ENCODE results near the gene PRPF40B. TPM values are rescaled to one million over a fixed set of nuclear protein-coding genes. Genes with fewer than 3 reads are reported as not detected.

PRPF40B gene
- total and polyA plus RNA-seq, 2 donors (not counting 1 experiment from before 2014, with no cell fraction given), result 11.7 to 23.7 TPM

DNA sequence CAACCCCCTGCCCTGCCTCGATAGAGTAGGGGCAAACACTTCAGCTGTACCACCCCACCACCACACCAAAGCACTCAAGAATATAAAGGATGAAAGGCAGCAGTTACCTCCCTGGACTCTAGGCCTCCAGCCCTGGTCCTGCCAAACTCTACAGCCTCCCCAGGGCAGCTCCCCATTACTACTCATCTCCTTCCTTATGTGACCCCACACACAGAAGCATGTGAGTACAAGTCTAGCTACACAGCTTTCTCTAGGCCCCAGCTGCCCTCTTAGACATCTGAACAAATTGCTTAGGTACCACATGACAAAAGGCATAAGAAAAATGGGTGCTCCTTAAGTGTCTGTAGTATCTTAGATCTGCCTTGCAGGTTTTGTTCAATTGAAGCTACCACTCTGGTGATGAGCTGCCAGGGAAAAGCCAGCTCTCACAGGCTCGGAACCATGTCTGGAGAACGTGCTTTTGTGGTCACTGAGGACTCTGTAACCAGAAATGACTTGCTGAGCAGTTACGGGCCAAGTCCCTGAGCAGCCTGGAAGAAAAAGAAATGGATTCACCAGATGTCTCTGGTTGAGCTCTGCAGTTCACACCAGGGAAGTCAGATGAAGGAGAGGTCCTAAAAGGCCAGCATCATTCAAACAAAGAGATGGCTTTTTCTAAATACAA, 51.1 kb downstream of the PRPF40B start:
- no peak for DNase-seq
- no peak overlapping the region for H3K4me3 ChIP-seq (ENCODE audit: control extremely low read depth in 1 of 5, extremely low read depth in 1 of 5, insufficient read depth in 1 of 5, low read depth in 2 of 5, low read length in 4 of 5)
- H3K27me3 ChIP-seq (replicated peaks in 1 of 4; ENCODE audit: control extremely low read depth in 1 of 4, control insufficient read depth in 3 of 4, insufficient read depth in 4 of 4, low read length in 3 of 4), result no peaks in the 10 kb centered on the region
- H3K27ac ChIP-seq (ENCODE audit: low read length in 2 of 2), result peak overlapping the region; percentile 92 to 95
- TF ChIP-seq, protein P1, sequence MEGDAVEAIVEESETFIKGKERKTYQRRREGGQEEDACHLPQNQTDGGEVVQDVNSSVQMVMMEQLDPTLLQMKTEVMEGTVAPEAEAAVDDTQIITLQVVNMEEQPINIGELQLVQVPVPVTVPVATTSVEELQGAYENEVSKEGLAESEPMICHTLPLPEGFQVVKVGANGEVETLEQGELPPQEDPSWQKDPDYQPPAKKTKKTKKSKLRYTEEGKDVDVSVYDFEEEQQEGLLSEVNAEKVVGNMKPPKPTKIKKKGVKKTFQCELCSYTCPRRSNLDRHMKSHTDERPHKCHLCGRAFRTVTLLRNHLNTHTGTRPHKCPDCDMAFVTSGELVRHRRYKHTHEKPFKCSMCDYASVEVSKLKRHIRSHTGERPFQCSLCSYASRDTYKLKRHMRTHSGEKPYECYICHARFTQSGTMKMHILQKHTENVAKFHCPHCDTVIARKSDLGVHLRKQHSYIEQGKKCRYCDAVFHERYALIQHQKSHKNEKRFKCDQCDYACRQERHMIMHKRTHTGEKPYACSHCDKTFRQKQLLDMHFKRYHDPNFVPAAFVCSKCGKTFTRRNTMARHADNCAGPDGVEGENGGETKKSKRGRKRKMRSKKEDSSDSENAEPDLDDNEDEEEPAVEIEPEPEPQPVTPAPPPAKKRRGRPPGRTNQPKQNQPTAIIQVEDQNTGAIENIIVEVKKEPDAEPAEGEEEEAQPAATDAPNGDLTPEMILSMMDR (IDR thresholded peaks at IDR 0.05), result no peak
- TF ChIP-seq EZH2 (IDR thresholded peaks at IDR 0.05; ENCODE audit: borderline replicate concordance, insufficient read depth, low read depth, low read length, poor library complexity, severe bottlenecking), result no peak
- no peaks in the 10 kb centered on the region for H4K20me1 ChIP-seq (ENCODE audit: control insufficient read depth, insufficient read depth, low read length, poor library complexity, severe bottlenecking)
- no peaks in the 10 kb centered on the region for H3K9me3 Mint-ChIP-seq (ENCODE audit: insufficient read depth)
- no peak overlapping the region for H2AFZ ChIP-seq (ENCODE audit: insufficient read depth, low read depth, low read length, poor library complexity, severe bottlenecking)
- no peaks in the 10 kb centered on the region for H3K36me3 ChIP-seq (replicated peaks in 1 of 2; ENCODE audit: control extremely low read depth in 1 of 2, control insufficient read depth in 1 of 2, extremely low read depth in 1 of 2, insufficient read depth in 2 of 2, low read length in 1 of 2)
- peak overlapping the region; percentile 62 for H3K4me2 ChIP-seq (replicated peaks; ENCODE audit: low read depth, low read length, poor library complexity, severe bottlenecking)
- H3K9me3 ChIP-seq (ENCODE audit: control extremely low read depth in 1 of 3, control insufficient read depth in 2 of 3, insufficient read depth in 1 of 3, low read length in 2 of 3), result no peaks in the 10 kb centered on the region
- intact Hi-C loops (cut with micrococcal nuclease), result no loop called here
- peak overlapping the region; percentile 87 for H3K27ac Mint-ChIP-seq
- H3K4me1 ChIP-seq (ENCODE audit: control insufficient read depth in 2 of 2, insufficient read depth in 2 of 2, low read length in 2 of 2), result peaks cover 56 to 59% of the 10 kb centered on the region in 2 donors
- no peak overlapping the region for H3K9ac ChIP-seq (ENCODE audit: low read length)
- H3K4me1 Mint-ChIP-seq, result peaks cover 79% of the 10 kb centered on the region
- ChIA-PET CTCF (interaction anchor here (0.8 to 6.5 kb wide), 15 partner anchors 9 to 51 kb away, joined by 3 to 48 read pairs (median 8); partner anchors contain the start of genes FMNL3 and PRPF40B), POLR2A (interaction anchor here (1.5 kb wide), 1 partner anchor 67 kb away, joined by 7 read pairs; the partner anchor contains the start of gene TMBIM6)
- ATAC-seq (ENCODE audit: low read depth), result no peak
- peaks cover 61% of the 10 kb centered on the region for H3K79me2 ChIP-seq (ENCODE audit: control insufficient read depth, insufficient read depth, low read length)
- WGBS (ENCODE audit: insufficient coverage), result 54% methylated on average over 4 of the region's 4 CpGs
- H3K4me3 Mint-ChIP-seq, result no peak overlapping the region
- H3K27me3 Mint-ChIP-seq, result no peaks in the 10 kb centered on the region

DNA sequence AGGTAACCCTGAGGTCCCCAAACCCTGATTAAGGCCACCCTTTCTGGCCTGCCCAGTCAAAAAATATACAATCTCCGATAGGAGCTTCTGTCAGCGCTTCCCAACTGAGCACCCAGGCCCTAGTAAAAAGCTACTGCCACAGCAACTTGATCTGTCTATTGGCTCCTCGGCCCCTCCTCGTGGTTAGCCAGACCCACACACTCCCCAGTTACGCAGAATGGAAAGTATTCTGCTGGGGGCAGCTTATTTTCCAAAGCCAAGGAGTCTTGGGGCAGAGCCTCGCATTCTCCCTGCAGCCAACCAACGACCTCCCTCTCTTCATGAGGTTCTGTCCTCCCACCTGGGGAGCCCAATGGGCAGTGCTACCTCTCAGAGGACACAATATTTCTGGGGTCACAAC, 51.8 kb downstream of the PRPF40B start:
- H3K4me2 ChIP-seq (replicated peaks; ENCODE audit: low read depth, low read length, poor library complexity, severe bottlenecking), result no peak overlapping the region
- H2AFZ ChIP-seq (ENCODE audit: insufficient read depth, low read depth, low read length, poor library complexity, severe bottlenecking), result no peak overlapping the region
- peaks cover 50 to 52% of the 10 kb centered on the region in 2 donors for H3K4me1 ChIP-seq (ENCODE audit: control insufficient read depth in 2 of 2, insufficient read depth in 2 of 2, low read length in 2 of 2)
- H3K27me3 ChIP-seq (replicated peaks in 1 of 4; ENCODE audit: control extremely low read depth in 1 of 4, control insufficient read depth in 3 of 4, insufficient read depth in 4 of 4, low read length in 3 of 4), result no peaks in the 10 kb centered on the region
- 88% methylated on average over 7 of the region's 7 CpGs for WGBS (ENCODE audit: insufficient coverage)
- Mint-ChIP-seq H3K9me3 (ENCODE audit: insufficient read depth) (no peaks in the 10 kb centered on the region), H3K27ac (peak overlapping the region; percentile 87), H3K27me3 (no peaks in the 10 kb centered on the region), H3K4me3 (no peak overlapping the region), H3K4me1 (peaks cover 72% of the 10 kb centered on the region)
- ATAC-seq (ENCODE audit: low read depth) (no peak), DNase-seq (no peak)
- peaks cover 4% of the 10 kb centered on the region for H4K20me1 ChIP-seq (ENCODE audit: control insufficient read depth, insufficient read depth, low read length, poor library complexity, severe bottlenecking)
- intact Hi-C loops (cut with micrococcal nuclease), result no loop called here
- H3K9ac ChIP-seq (ENCODE audit: low read length), result no peak overlapping the region
- peaks cover 61% of the 10 kb centered on the region for H3K79me2 ChIP-seq (ENCODE audit: control insufficient read depth, insufficient read depth, low read length)
- ChIA-PET CTCF (interaction anchor here (0.5 to 2.9 kb wide), 12 partner anchors 8 to 54 kb away, joined by 3 to 16 read pairs (median 4); partner anchors contain the start of gene PRPF40B), POLR2A (interaction anchor here (1.4 kb wide), 1 partner anchor 12 kb away, joined by 3 read pairs; no protein-coding TSS in a partner anchor)
- TF ChIP-seq, protein P1 (IDR thresholded peaks at IDR 0.05), result no peak
- TF ChIP-seq EZH2 (IDR thresholded peaks at IDR 0.05; ENCODE audit: borderline replicate concordance, insufficient read depth, low read depth, low read length, poor library complexity, severe bottlenecking), result no peak
- H3K27ac ChIP-seq (ENCODE audit: low read length in 2 of 2), result peak overlapping the region in 1 of 2 donors; percentile 95
- no peaks in the 10 kb centered on the region for H3K9me3 ChIP-seq (ENCODE audit: control extremely low read depth in 1 of 3, control insufficient read depth in 2 of 3, insufficient read depth in 1 of 3, low read length in 2 of 3)
- H3K36me3 ChIP-seq (replicated peaks in 1 of 2; ENCODE audit: control extremely low read depth in 1 of 2, control insufficient read depth in 1 of 2, extremely low read depth in 1 of 2, insufficient read depth in 2 of 2, low read length in 1 of 2), result no peaks in the 10 kb centered on the region
- H3K4me3 ChIP-seq (ENCODE audit: control extremely low read depth in 1 of 5, extremely low read depth in 1 of 5, insufficient read depth in 1 of 5, low read depth in 2 of 5, low read length in 4 of 5), result no peak overlapping the region

Data from B cell (primary cell).